ENCODE results near the gene LARP1.
A peak's percentile ranks its signal among the peaks of the same experiment; 100 is the strongest.

LARP1 gene

GRCh38 chr5:154857530-154858296 lies 102.5 kb downstream of the LARP1 start (continued):
- 0 out of 2 replicates have a peak, but pooled peaks have one; percentile 22 for TF ChIP-seq TSHZ2 (CRISPR knock-in tag; IDR thresholded peaks at IDR 0.05)

GRCh38 chr5:154858297-154858971 lies 103.3 kb downstream of the LARP1 start, which contains the start of gene CNOT8:
Gene CNOT8, plus strand, starts transcription at chr5:154858627. Its CDS starts 4,652 bp downstream, at chr5:154863279.
- ATAC-seq: peak; percentile 88
- TF ChIP-seq TSHZ2 (CRISPR knock-in tag; IDR thresholded peaks at IDR 0.05) (0 out of 2 replicates have a peak, but pooled peaks have one; percentile 45), PATZ1 (CRISPR knock-in tag; IDR thresholded peaks at IDR 0.05; ENCODE audit: borderline replicate concordance) (no peak)

- no peak for ATAC-seq
These were observed 104.0 kb downstream of the LARP1 start for GRCh38 chr5:154858972-154859871.

More at GRCh38 chr5:154858972-154859871, 104.0 kb downstream of the LARP1 start:
- TF ChIP-seq TCF4 (CRISPR knock-in tag; IDR thresholded peaks at IDR 0.05; ENCODE audit: borderline replicate concordance): no peak
- no peak for TF ChIP-seq OSR1 (CRISPR knock-in tag; IDR thresholded peaks at IDR 0.05)
- no peak for TF ChIP-seq ZNF70 (CRISPR knock-in tag; IDR thresholded peaks at IDR 0.05)
- no peak for TF ChIP-seq ZC3H10 (CRISPR knock-in tag; IDR thresholded peaks at IDR 0.05)
- TF ChIP-seq CREB5 (CRISPR knock-in tag; IDR thresholded peaks at IDR 0.05; ENCODE audit: low read depth): no peak
- TF ChIP-seq CSRNP3 (CRISPR knock-in tag; IDR thresholded peaks at IDR 0.05): no peak
- no peak for TF ChIP-seq POU6F1 (CRISPR knock-in tag; IDR thresholded peaks at IDR 0.05; ENCODE audit: borderline replicate concordance, low read depth)
- TF ChIP-seq CSDC2 (CRISPR knock-in tag; IDR thresholded peaks at IDR 0.05): no peak
- TF ChIP-seq ZFP30 (CRISPR knock-in tag; IDR thresholded peaks at IDR 0.05): no peak
